HK-2 (cell line): ENCODE measurements around the gene PARD3.
"Not testable (repeated sequence)": the region's sequence is repeated elsewhere in the genome, so short reads cannot be mapped to it uniquely, and the experiment has no call there.

Experiments used
- DNase-seq: peaks from one replicate; pipeline ENCODE4 v3.0.0-alpha.2; 2018; ENCODE audit not compliant: unreplicated experiment

PARD3 gene

GRCh38 chr10:34797155-34797554 lies 17.9 kb downstream of the PARD3 start:
- DNase-seq = no peak

- no peak for DNase-seq
Measured at GRCh38 chr10:34796133-34796532, 19.0 kb downstream of the PARD3 start.

GRCh38 chr10:34795334-34795733 lies 19.8 kb downstream of the PARD3 start:
- DNase-seq = no peak

GRCh38 chr10:34794835-34795234 lies 20.3 kb downstream of the PARD3 start:
- no peak for DNase-seq

GRCh38 chr10:34793581-34793980 lies 21.5 kb downstream of the PARD3 start:
- not testable (repeated sequence) for DNase-seq

- DNase-seq = no peak
Measured at GRCh38 chr10:34792881-34793280, 22.2 kb downstream of the PARD3 start.

- DNase-seq = no peak
Measured at GRCh38 chr10:34791947-34792346, 23.1 kb downstream of the PARD3 start.

GRCh38 chr10:34791228-34791627 lies 23.9 kb downstream of the PARD3 start:
- no peak for DNase-seq

- DNase-seq = no peak
Measured at GRCh38 chr10:34789966-34790506, 25.1 kb downstream of the PARD3 start.

- no peak for DNase-seq
Measured at GRCh38 chr10:34786464-34786863, 28.6 kb downstream of the PARD3 start.

GRCh38 chr10:34781711-34782110 lies 33.4 kb downstream of the PARD3 start:
- DNase-seq = no peak

GRCh38 chr10:34780818-34781380 lies 34.2 kb downstream of the PARD3 start:
- no peak for DNase-seq

- no peak for DNase-seq
Measured at GRCh38 chr10:34778237-34778636, 36.9 kb downstream of the PARD3 start.

- no peak for DNase-seq
Measured at GRCh38 chr10:34776090-34776690, 38.9 kb downstream of the PARD3 start.

- DNase-seq = no peak
Measured at GRCh38 chr10:34775044-34775637, 40.0 kb downstream of the PARD3 start.

GRCh38 chr10:34773636-34774630 lies 41.2 kb downstream of the PARD3 start:
- DNase-seq = no peak

GRCh38 chr10:34771525-34771924 lies 43.6 kb downstream of the PARD3 start:
- DNase-seq = no peak

GRCh38 chr10:34771106-34771505 lies 44.0 kb downstream of the PARD3 start:
- no peak for DNase-seq

- DNase-seq = no peak
Measured at GRCh38 chr10:34769899-34770298, 45.2 kb downstream of the PARD3 start.

GRCh38 chr10:34768972-34769330 lies 46.1 kb downstream of the PARD3 start:
- DNase-seq = no peak

- DNase-seq = no peak
Measured at GRCh38 chr10:34768261-34768971, 46.7 kb downstream of the PARD3 start.
